GM18498 (cell line): ENCODE data around the gene OR5M10.
"Not testable (repeated sequence)": the region's sequence is repeated elsewhere in the genome, so short reads cannot be mapped to it uniquely, and the experiment has no call there.

Source experiments
- ATAC-seq: cut with Tn5 transposase; IDR thresholded peaks from one replicate; pipeline ENCODE4 v1.9.1; 2021; ENCODE audit warnings: mild to moderate bottlenecking, moderate library complexity; ENCODE audit not compliant: unreplicated experiment

Gene OR5M10

GRCh38 chr11:56577621-56578020, at the start of gene OR5M10:
OR5M10 (minus strand) TSS chr11:56577721; CDS start chr11:56577721, 0 bp downstream.
- ATAC-seq: no peak

- ATAC-seq: no peak
Observed at GRCh38 chr11:56625946-56626345, 48.4 kb upstream of the OR5M10 start.

- ATAC-seq: no peak
Observed at GRCh38 chr11:56624661-56625110, 47.2 kb upstream of the OR5M10 start.

- no peak for ATAC-seq
Observed at GRCh38 chr11:56611174-56611573, 33.7 kb upstream of the OR5M10 start.

GRCh38 chr11:56592088-56592717, 14.7 kb upstream of the OR5M10 start:
- ATAC-seq: not testable (repeated sequence)

GRCh38 chr11:56558574-56558973, 18.9 kb downstream of the OR5M10 start:
- ATAC-seq: no peak

GRCh38 chr11:56554691-56555090, 22.8 kb downstream of the OR5M10 start:
- not testable (repeated sequence) for ATAC-seq

GRCh38 chr11:56545531-56545930, 32.0 kb downstream of the OR5M10 start:
- no peak for ATAC-seq

- no peak for ATAC-seq
Observed at GRCh38 chr11:56543739-56544138, 33.8 kb downstream of the OR5M10 start.

GRCh38 chr11:56543157-56543556, 34.4 kb downstream of the OR5M10 start, which contains the start of gene OR5M11:
OR5M11 (minus strand) TSS chr11:56543257; CDS start chr11:56543257, 0 bp downstream.
- ATAC-seq: no peak

- no peak for ATAC-seq
Observed at GRCh38 chr11:56533054-56533740, 44.3 kb downstream of the OR5M10 start.

- ATAC-seq: no peak
Observed at GRCh38 chr11:56531856-56532255, 45.7 kb downstream of the OR5M10 start.
